B cell (primary cell): ENCODE data around the gene LRRC32. TPM values are rescaled to one million over a fixed set of nuclear protein-coding genes. Genes with fewer than 3 reads are reported as not detected.

Experiments
- ATAC-seq: fragments of 200-7000 bp; cut with Tn5 transposase; one replicate; pipeline ENCODE4 v1.10.0; 2021; ENCODE audit warnings: low read depth, mild to moderate bottlenecking, moderate number of reproducible peaks, moderate library complexity
- CTCF ChIA-PET: fragments of 350-600 bp; sonication (Branson Sonifier 250); formaldehyde crosslinking; loops from one replicate; lab custom pipeline; 2021; ENCODE audit warnings: antibody characterized with exemption, inconsistent platforms; lab: Charles Lee
- POLR2A ChIA-PET: fragments of 350-600 bp; sonication (Branson Sonifier 250); formaldehyde crosslinking; loops from one replicate; lab custom pipeline; 2021; ENCODE audit warnings: antibody characterized with exemption; lab: Charles Lee
- DNase-seq: peaks from one replicate; pipeline ENCODE4 v3.0.0; 2013
- H2AFZ ChIP-seq: 2 replicates; pipeline ENCODE4 v1.6.1; 2012; ENCODE audit warnings: mild to moderate bottlenecking, low read depth, low read length; ENCODE audit not compliant: insufficient read depth, poor library complexity, severe bottlenecking
- H3K27ac ChIP-seq, 2 donors: 1 replicate in 1 of 2; 2 replicates in 1 of 2; pipeline ENCODE4 v1.5.1; 2012 to 2013; ENCODE audit warnings: low read length in 2 of 2, mild to moderate bottlenecking in 2 of 2, moderate library complexity in 1 of 2
- H3K27me3 ChIP-seq, 4 experiments: fragments of 200-600 bp in 1 of 4; sonication (generic) in 1 of 4; replicated peaks in 1 of 4; 1 replicate in 2 of 4; 2 replicates in 2 of 4; pipeline versions ENCODE4 v1.6.1 to v1.7.0; 2013 to 2016; ENCODE audit warnings: low read length in 3 of 4, mild to moderate bottlenecking in 2 of 4, mixed read lengths in 1 of 4, moderate library complexity in 1 of 4; ENCODE audit not compliant: insufficient read depth in 4 of 4, control insufficient read depth in 3 of 4; ENCODE audit errors: control extremely low read depth in 1 of 4
- H3K36me3 ChIP-seq, 2 experiments: replicated peaks in 1 of 2; 1 replicate in 1 of 2; 2 replicates in 1 of 2; pipeline versions ENCODE4 v1.6.1 to v1.7.1; 2013; ENCODE audit warnings: low read length in 1 of 2; ENCODE audit not compliant: insufficient read depth in 2 of 2, control insufficient read depth in 1 of 2; ENCODE audit errors: control extremely low read depth in 1 of 2, extremely low read depth in 1 of 2
- H3K4me1 ChIP-seq, 2 donors: fragments of 200-600 bp in 1 of 2; sonication (generic) in 1 of 2; 1 replicate in 1 of 2; 2 replicates in 1 of 2; pipeline versions ENCODE4 v1.5.1 to v1.6.1; 2013 to 2017; ENCODE audit warnings: low read length in 2 of 2; ENCODE audit not compliant: control insufficient read depth in 2 of 2, insufficient read depth in 2 of 2
- H3K4me2 ChIP-seq: replicated peaks from 2 replicates; pipeline ENCODE3; 2012; ENCODE audit warnings: mild to moderate bottlenecking, low read depth, low read length; ENCODE audit not compliant: poor library complexity, severe bottlenecking
- H3K4me3 ChIP-seq, 5 experiments: fragments of 200-600 bp in 1 of 5; sonication (generic) in 1 of 5; 1 replicate in 3 of 5; 2 replicates in 2 of 5; pipeline versions ENCODE4 v1.5.1 to v1.7.0; 2011 to 2016; ENCODE audit warnings: low read length in 4 of 5, mild to moderate bottlenecking in 4 of 5, low read depth in 2 of 5, control low read depth in 1 of 5, moderate library complexity in 1 of 5; ENCODE audit not compliant: insufficient read depth in 1 of 5; ENCODE audit errors: control extremely low read depth in 1 of 5, extremely low read depth in 1 of 5
- H3K79me2 ChIP-seq: fragments of 200-600 bp; sonication (generic); one replicate; pipeline ENCODE4 v1.6.0; 2016; ENCODE audit warnings: low read length; ENCODE audit not compliant: control insufficient read depth, insufficient read depth
- H3K9ac ChIP-seq: fragments of 200-600 bp; sonication (generic); 2 replicates; pipeline ENCODE4 v1.6.1; 2017; ENCODE audit warnings: mild to moderate bottlenecking, low read length, moderate library complexity
- H3K9me3 ChIP-seq, 3 donors: one replicate each; pipeline versions ENCODE4 v1.6.1 to v1.7.1; 2013; ENCODE audit warnings: low read length in 2 of 3; ENCODE audit not compliant: control insufficient read depth in 2 of 3, insufficient read depth in 1 of 3; ENCODE audit errors: control extremely low read depth in 1 of 3
- H4K20me1 ChIP-seq: 2 replicates; pipeline ENCODE4 v1.6.0; 2012; ENCODE audit warnings: mild to moderate bottlenecking, low read length; ENCODE audit not compliant: insufficient read depth, control insufficient read depth, poor library complexity, severe bottlenecking
- H3K27ac Mint-ChIP-seq: one replicate; pipeline ENCODE4 v1.8.0; 2021; ENCODE audit warnings: mixed read lengths
- H3K27me3 Mint-ChIP-seq: one replicate; pipeline ENCODE4 v1.8.0; 2021; ENCODE audit warnings: mixed read lengths
- H3K4me1 Mint-ChIP-seq: one replicate; pipeline ENCODE4 v1.8.0; 2021; ENCODE audit warnings: mixed read lengths
- H3K4me3 Mint-ChIP-seq: one replicate; pipeline ENCODE4 v1.8.0; 2021; ENCODE audit warnings: mixed read lengths
- H3K9me3 Mint-ChIP-seq: one replicate; pipeline ENCODE4 v1.8.0; 2022; ENCODE audit warnings: mixed read lengths; ENCODE audit not compliant: insufficient read depth
- CTCF ChIP-seq: fragments of 200-600 bp; IDR thresholded peaks from one replicate; pipeline ENCODE4 v1.8.0; 2022; ENCODE audit warnings: antibody characterized with exemption, mild to moderate bottlenecking
- EZH2 ChIP-seq: IDR thresholded peaks from 2 replicates; pipeline ENCODE4 v1.6.1; 2012; ENCODE audit warnings: borderline replicate concordance, low read depth, mild to moderate bottlenecking, moderate library complexity, low read length; ENCODE audit not compliant: insufficient read depth, poor library complexity, severe bottlenecking
- WGBS: methylation state at CpG from one replicate; pipeline ENCODE4 v1.1.5; 2013; ENCODE audit warnings: missing lambda C conversion rate; ENCODE audit not compliant: insufficient coverage; 5-methylcytosine and 5-hydroxymethylcytosine counted together
- intact Hi-C: fragments of 100-400 bp; cut with micrococcal nuclease; formaldehyde crosslinking; loops from one replicate; pipeline ENCODE4 v1.10.0; 2022
- polyA plus RNA-seq: library from polyadenylated mRNA; depleted of rRNA; stranded (reverse); fragments of >200 nt; gene quantifications from 2 replicates; pipeline ENCODE4 v1.2.3, GENCODE V29; 2012
- total RNA-seq, 2 donors: library from RNA; stranded (reverse); fragments of 120-200 nt in 1 of 2; gene quantifications; 1 replicate in 1 of 2; 2 replicates in 1 of 2; pipeline versions ENCODE4 v1.2.3 to v1.2.4, GENCODE V29; 2013 to 2022

LRRC32 gene
- total and polyA plus RNA-seq, 2 donors (not counting 1 experiment from before 2014, with no cell fraction given): 0.60 to 1.4 TPM

DNA sequence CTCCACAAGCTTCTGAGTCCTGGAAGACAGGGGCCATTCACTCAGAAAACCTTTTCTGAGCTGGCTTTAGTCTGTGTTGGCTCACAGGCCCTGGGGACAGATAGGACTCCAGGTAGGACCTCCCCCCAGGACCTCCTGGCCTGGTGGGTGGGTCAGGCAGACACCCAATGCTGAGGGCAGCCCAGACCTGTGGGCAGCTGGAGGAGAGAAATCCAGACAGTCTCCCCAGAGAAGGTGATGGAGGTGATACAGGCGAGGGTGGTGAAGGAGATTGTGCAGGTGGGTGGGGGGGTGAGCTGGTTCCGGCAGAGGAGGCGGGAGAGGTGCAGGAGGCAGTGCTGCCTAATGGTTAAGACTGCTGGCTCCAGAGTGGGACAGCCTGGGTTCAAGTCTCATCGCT is 15.6 kb downstream of the LRRC32 start:
- H3K9me3 Mint-ChIP-seq: no peaks in the 10 kb centered on the region
- Histone ChIP-seq H3K36me3 (no peaks in the 10 kb centered on the region), H3K4me3 (no peak overlapping the region), H3K9me3 (no peaks in the 10 kb centered on the region), H2AFZ (no peak overlapping the region), H3K27me3 (peaks cover 0 to 25% (median 6%) of the 10 kb centered on the region in 4 experiments), H3K79me2 (no peaks in the 10 kb centered on the region), H3K4me1 (peaks cover 21% of the 10 kb centered on the region in 2 donors), H4K20me1 (no peaks in the 10 kb centered on the region), H3K4me2 (no peak overlapping the region), H3K9ac (no peak overlapping the region), H3K27ac (no peak overlapping the region)
- H3K27ac Mint-ChIP-seq: no peak overlapping the region
- ATAC-seq (no peak), DNase-seq (no peak)
- TF ChIP-seq CTCF (no peak), EZH2 (no peak)
- WGBS: 95% methylated on average over 3 of the region's 4 CpGs
- ChIA-PET CTCF (interaction anchor here (1.4 kb wide), 2 partner anchors 25 to 56 kb away, joined by 3 to 4 read pairs; no protein-coding TSS in a partner anchor), POLR2A (interaction anchor here (0.8 kb wide), 1 partner anchor 28 kb away, joined by 5 read pairs; no protein-coding TSS in a partner anchor)
- intact Hi-C loops: no loop called here
- H3K4me3 Mint-ChIP-seq: no peak overlapping the region
- H3K27me3 Mint-ChIP-seq: peaks cover 20% of the 10 kb centered on the region
- H3K4me1 Mint-ChIP-seq: peaks cover 21% of the 10 kb centered on the region

- no peak for ATAC-seq
Observed at GRCh38 chr11:76654298-76654851, 16.2 kb downstream of the LRRC32 start.

More at GRCh38 chr11:76654298-76654851, 16.2 kb downstream of the LRRC32 start:
- no peaks in the 10 kb centered on the region for H3K79me2 ChIP-seq
- Mint-ChIP-seq H3K27ac (no peak overlapping the region), H3K9me3 (no peaks in the 10 kb centered on the region), H3K4me3 (no peak overlapping the region), H3K4me1 (peaks cover 21% of the 10 kb centered on the region), H3K27me3 (peaks cover 25% of the 10 kb centered on the region)
- H2AFZ ChIP-seq: no peak overlapping the region
- TF ChIP-seq CTCF: no peak
- TF ChIP-seq EZH2: no peak
- 74% methylated on average over 6 of the region's 12 CpGs for WGBS
- H3K27ac ChIP-seq: no peak overlapping the region
- peaks cover 0 to 25% (median 7%) of the 10 kb centered on the region in 4 experiments for H3K27me3 ChIP-seq
- CTCF ChIA-PET: interaction anchor here (1.4 kb wide), 1 partner anchor 26 kb away, joined by 3 read pairs; no protein-coding TSS in a partner anchor
- intact Hi-C loops: no loop called here
- no peaks in the 10 kb centered on the region for H3K36me3 ChIP-seq
- no peak overlapping the region for H3K4me3 ChIP-seq
- H3K9ac ChIP-seq: no peak overlapping the region
- peaks cover 21% of the 10 kb centered on the region in 2 donors for H3K4me1 ChIP-seq
- H4K20me1 ChIP-seq: no peaks in the 10 kb centered on the region
- no peaks in the 10 kb centered on the region for H3K9me3 ChIP-seq
- H3K4me2 ChIP-seq: no peak overlapping the region
- no peak for DNase-seq
- POLR2A ChIA-PET: interaction anchor here (0.8 kb wide), 1 partner anchor 27 kb away, joined by 5 read pairs; no protein-coding TSS in a partner anchor
